Measurements from ENCODE around the gene PRICKLE4. TPM values are rescaled to one million over a fixed set of nuclear protein-coding genes. Genes with fewer than 3 reads are reported as not detected.
A peak's percentile ranks its signal among the peaks of the same experiment; 100 is the strongest.

Gene PRICKLE4
- total and polyA plus RNA-seq, 2 experiments from 2014 or later: 0.48 to 0.66 TPM

DNA sequence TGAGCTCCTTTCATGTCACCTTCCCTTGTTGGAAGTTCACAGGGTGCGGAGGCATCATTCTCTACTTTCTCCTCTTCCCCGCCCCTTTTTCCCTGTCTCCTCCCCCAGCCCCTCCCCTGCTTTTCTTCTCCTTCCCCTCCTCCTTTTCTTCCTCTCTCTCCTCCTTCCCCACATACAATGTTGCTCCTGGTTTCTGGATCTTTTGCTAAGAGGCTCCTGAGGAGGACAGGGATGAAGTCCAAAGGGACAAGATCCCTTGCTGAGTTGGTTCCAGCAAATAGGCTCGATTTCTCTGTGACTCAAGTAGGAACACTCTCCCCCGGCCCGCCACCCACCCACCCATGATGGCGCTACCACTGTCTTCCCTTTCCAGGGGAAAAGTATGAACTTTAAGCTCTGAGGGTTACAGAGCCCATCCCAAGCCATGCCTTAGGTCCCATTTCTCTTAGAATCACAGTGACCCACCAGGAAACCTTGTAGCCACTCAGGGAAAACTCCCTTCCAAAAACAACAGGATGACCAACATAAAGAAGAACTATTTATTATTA, 44.3 kb upstream of the PRICKLE4 start:
- Histone ChIP-seq H2AFZ (peak overlapping the region; percentile 47; the same call in 1 of the 2 replicates), H3K4me1 (ENCODE audit: insufficient read depth) (peaks cover 19% of the 10 kb centered on the region), H3K27ac (ENCODE audit: low read depth) (no peak overlapping the region), H3K79me2 (replicated peaks; ENCODE audit: insufficient read depth) (no peaks in the 10 kb centered on the region), H3K36me3 (ENCODE audit: insufficient read depth) (no peaks in the 10 kb centered on the region), H3K27me3 (ENCODE audit: insufficient read depth) (peaks cover 18% of the 10 kb centered on the region), H3K4me3 (peak overlapping the region; percentile 48), H3F3A (replicated peaks; ENCODE audit: low read depth) (peaks cover 14% of the 10 kb centered on the region), H3K9me2 (ENCODE audit: insufficient read depth) (no peaks in the 10 kb centered on the region), H3K4me2 (peak overlapping the region; percentile 74), H4K20me1 (replicated peaks; ENCODE audit: insufficient read depth) (no peaks in the 10 kb centered on the region)
- Mint-ChIP-seq H3K4me3 (peak overlapping the region; percentile 67), H3K36me3 (ENCODE audit: low read depth) (no peaks in the 10 kb centered on the region), H3K9me3 (no peaks in the 10 kb centered on the region), H3K4me1 (peaks cover 24% of the 10 kb centered on the region), H3K27me3 (ENCODE audit: insufficient read depth, low read depth, poor library complexity) (peaks cover 18% of the 10 kb centered on the region), H3K27ac (no peak overlapping the region)
- DNase-seq (ENCODE audit: low spot score) (peak; percentile 54), ATAC-seq (peak; percentile 1; the same call in 2 of the 3 replicates)
- no peak for TF ChIP-seq JUNB (IDR thresholded peaks at IDR 0.05; ENCODE audit: unreplicated experiment)
- TF ChIP-seq EZH2phosphoT487 (IDR thresholded peaks at IDR 0.05; ENCODE audit: unreplicated experiment): no peak
- TF ChIP-seq ZNF114 (CRISPR knock-in tag; IDR thresholded peaks at IDR 0.05): no peak
- TF ChIP-seq NANOG (IDR thresholded peaks at IDR 0.05; ENCODE audit: borderline replicate concordance): no peak

DNA sequence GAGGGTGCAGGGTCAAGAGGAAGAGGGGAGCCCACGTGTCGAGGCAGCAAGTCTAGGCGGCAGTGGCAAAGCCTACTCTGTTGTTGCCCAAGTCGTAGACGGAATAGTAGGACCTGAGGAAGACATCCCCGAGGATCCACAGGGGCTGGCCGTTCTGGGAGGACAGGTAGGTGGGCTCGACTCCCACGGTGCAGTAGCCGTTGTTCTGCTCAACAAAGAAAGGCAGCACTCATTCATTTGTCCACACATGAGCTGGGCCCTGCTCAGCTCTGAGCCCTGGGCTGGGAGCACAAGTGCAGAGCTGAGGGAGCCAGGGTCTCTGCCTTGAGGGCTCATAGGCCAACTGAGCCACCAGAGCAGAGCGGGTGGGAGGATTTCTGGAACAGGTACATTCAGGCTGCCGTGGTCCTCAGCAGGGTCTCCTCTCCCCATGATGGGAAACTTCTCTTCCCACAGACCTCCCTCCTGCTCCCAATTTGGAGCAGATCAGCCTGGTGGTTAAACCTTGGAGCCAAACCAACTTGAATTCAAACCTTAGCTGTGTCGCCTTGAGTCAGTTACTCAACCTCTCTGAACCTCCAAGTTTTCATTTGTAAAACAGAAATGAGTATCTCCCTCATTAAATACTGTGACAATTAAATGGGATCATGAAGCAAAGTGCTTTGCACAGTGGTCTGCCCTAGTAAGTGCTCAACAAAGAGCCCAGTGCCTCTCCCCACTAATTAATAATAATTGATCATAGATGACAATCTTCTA, 43.6 kb upstream of the PRICKLE4 start:
- Histone ChIP-seq H3K4me2 (no peak overlapping the region), H2AFZ (peak overlapping the region; percentile 47; the same call in 1 of the 2 replicates), H3K9me2 (ENCODE audit: insufficient read depth) (no peaks in the 10 kb centered on the region), H3K27me3 (ENCODE audit: insufficient read depth) (peaks cover 15% of the 10 kb centered on the region), H3K4me1 (ENCODE audit: insufficient read depth) (peaks cover 19% of the 10 kb centered on the region), H3K36me3 (ENCODE audit: insufficient read depth) (no peaks in the 10 kb centered on the region), H3K4me3 (no peak overlapping the region), H3F3A (replicated peaks; ENCODE audit: low read depth) (peaks cover 14% of the 10 kb centered on the region), H3K27ac (ENCODE audit: low read depth) (no peak overlapping the region), H3K79me2 (replicated peaks; ENCODE audit: insufficient read depth) (no peaks in the 10 kb centered on the region), H4K20me1 (replicated peaks; ENCODE audit: insufficient read depth) (no peaks in the 10 kb centered on the region)
- no peaks in the 10 kb centered on the region for H3K9me3 Mint-ChIP-seq
- DNase-seq (ENCODE audit: low spot score) (no peak), ATAC-seq (no peak)
- H3K36me3 Mint-ChIP-seq (ENCODE audit: low read depth): no peaks in the 10 kb centered on the region
- H3K4me3 Mint-ChIP-seq: no peak overlapping the region; the same call in 2 of the 3 replicates
- H3K27me3 Mint-ChIP-seq (ENCODE audit: insufficient read depth, low read depth, poor library complexity): peaks cover 16% of the 10 kb centered on the region
- peaks cover 24% of the 10 kb centered on the region for H3K4me1 Mint-ChIP-seq
- TF ChIP-seq, protein P1, sequence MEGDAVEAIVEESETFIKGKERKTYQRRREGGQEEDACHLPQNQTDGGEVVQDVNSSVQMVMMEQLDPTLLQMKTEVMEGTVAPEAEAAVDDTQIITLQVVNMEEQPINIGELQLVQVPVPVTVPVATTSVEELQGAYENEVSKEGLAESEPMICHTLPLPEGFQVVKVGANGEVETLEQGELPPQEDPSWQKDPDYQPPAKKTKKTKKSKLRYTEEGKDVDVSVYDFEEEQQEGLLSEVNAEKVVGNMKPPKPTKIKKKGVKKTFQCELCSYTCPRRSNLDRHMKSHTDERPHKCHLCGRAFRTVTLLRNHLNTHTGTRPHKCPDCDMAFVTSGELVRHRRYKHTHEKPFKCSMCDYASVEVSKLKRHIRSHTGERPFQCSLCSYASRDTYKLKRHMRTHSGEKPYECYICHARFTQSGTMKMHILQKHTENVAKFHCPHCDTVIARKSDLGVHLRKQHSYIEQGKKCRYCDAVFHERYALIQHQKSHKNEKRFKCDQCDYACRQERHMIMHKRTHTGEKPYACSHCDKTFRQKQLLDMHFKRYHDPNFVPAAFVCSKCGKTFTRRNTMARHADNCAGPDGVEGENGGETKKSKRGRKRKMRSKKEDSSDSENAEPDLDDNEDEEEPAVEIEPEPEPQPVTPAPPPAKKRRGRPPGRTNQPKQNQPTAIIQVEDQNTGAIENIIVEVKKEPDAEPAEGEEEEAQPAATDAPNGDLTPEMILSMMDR (conservative IDR thresholded peaks at IDR 0.05; ENCODE audit: low read depth in 2 of 2): no peak
- TF ChIP-seq POLR2AphosphoS5 (IDR thresholded peaks at IDR 0.05; ENCODE audit: low read depth) (no peak), EZH2phosphoT487 (IDR thresholded peaks at IDR 0.05; ENCODE audit: unreplicated experiment) (no peak), CREB1 (CRISPR knock-in tag; IDR thresholded peaks at IDR 0.05; ENCODE audit: low read depth) (no peak)
- TF ChIP-seq, protein P2, sequence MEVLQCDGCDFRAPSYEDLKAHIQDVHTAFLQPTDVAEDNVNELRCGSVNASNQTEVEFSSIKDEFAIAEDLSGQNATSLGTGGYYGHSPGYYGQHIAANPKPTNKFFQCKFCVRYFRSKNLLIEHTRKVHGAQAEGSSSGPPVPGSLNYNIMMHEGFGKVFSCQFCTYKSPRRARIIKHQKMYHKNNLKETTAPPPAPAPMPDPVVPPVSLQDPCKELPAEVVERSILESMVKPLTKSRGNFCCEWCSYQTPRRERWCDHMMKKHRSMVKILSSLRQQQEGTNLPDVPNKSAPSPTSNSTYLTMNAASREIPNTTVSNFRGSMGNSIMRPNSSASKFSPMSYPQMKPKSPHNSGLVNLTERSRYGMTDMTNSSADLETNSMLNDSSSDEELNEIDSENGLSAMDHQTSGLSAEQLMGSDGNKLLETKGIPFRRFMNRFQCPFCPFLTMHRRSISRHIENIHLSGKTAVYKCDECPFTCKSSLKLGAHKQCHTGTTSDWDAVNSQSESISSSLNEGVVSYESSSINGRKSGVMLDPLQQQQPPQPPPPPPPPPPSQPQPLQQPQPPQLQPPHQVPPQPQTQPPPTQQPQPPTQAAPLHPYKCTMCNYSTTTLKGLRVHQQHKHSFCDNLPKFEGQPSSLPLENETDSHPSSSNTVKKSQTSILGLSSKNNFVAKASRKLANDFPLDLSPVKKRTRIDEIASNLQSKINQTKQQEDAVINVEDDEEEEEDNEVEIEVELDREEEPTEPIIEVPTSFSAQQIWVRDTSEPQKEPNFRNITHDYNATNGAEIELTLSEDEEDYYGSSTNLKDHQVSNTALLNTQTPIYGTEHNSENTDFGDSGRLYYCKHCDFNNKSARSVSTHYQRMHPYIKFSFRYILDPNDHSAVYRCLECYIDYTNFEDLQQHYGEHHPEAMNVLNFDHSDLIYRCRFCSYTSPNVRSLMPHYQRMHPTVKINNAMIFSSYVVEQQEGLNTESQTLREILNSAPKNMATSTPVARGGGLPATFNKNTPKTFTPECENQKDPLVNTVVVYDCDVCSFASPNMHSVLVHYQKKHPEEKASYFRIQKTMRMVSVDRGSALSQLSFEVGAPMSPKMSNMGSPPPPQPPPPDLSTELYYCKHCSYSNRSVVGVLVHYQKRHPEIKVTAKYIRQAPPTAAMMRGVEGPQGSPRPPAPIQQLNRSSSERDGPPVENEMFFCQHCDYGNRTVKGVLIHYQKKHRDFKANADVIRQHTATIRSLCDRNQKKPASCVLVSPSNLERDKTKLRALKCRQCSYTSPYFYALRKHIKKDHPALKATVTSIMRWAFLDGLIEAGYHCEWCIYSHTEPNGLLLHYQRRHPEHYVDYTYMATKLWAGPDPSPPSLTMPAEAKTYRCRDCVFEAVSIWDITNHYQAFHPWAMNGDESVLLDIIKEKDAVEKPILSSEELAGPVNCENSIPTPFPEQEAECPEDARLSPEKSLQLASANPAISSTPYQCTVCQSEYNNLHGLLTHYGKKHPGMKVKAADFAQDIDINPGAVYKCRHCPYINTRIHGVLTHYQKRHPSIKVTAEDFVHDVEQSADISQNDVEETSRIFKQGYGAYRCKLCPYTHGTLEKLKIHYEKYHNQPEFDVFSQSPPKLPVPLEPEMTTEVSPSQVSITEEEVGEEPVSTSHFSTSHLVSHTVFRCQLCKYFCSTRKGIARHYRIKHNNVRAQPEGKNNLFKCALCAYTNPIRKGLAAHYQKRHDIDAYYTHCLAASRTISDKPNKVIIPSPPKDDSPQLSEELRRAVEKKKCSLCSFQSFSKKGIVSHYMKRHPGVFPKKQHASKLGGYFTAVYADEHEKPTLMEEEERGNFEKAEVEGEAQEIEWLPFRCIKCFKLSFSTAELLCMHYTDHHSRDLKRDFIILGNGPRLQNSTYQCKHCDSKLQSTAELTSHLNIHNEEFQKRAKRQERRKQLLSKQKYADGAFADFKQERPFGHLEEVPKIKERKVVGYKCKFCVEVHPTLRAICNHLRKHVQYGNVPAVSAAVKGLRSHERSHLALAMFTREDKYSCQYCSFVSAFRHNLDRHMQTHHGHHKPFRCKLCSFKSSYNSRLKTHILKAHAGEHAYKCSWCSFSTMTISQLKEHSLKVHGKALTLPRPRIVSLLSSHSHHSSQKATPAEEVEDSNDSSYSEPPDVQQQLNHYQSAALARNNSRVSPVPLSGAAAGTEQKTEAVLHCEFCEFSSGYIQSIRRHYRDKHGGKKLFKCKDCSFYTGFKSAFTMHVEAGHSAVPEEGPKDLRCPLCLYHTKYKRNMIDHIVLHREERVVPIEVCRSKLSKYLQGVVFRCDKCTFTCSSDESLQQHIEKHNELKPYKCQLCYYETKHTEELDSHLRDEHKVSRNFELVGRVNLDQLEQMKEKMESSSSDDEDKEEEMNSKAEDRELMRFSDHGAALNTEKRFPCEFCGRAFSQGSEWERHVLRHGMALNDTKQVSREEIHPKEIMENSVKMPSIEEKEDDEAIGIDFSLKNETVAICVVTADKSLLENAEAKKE (CRISPR knock-in tag; IDR thresholded peaks at IDR 0.05): no peak
- no peak overlapping the region for H3K27ac Mint-ChIP-seq

All from GM23338 (cell line).